Progenitor cell of endocrine pancreas (in vitro differentiated cells): ENCODE results near the gene SLC26A11. TPM values are rescaled to one million over a fixed set of nuclear protein-coding genes. Genes with fewer than 3 reads are reported as not detected.

Experiments
- total RNA-seq: library from RNA; stranded (reverse); gene quantifications from 2 replicates; pipeline ENCODE4 v1.2.1, GENCODE V29; 2021

The SLC26A11 gene
- total RNA-seq, 1 donor from 2014 or later, result 40.1 TPM

Other genes starting within 250 kb of the SLC26A11 start
- 85.1 and 87.9 TPM in 2 replicates for gene TBC1D16, start 184.6 kb upstream of the SLC26A11 start, total RNA-seq
- gene CCDC40, start 183.8 kb upstream of the SLC26A11 start, total RNA-seq, result 26.9 and 28.0 TPM in 2 replicates
- gene GAA, start 118.8 kb upstream of the SLC26A11 start, total RNA-seq, result 37.9 and 41.1 TPM in 2 replicates
- gene EIF4A3, start 73.3 kb upstream of the SLC26A11 start, total RNA-seq, result 83.6 and 86.8 TPM in 2 replicates
- gene CARD14, start 50.4 kb upstream of the SLC26A11 start, total RNA-seq, result 0.36 TPM in 1 of 2 replicates, not detected in the other
- 42.0 and 43.9 TPM in 2 replicates for gene SGSH, start 94 bp upstream of the SLC26A11 start, total RNA-seq
- 57.6 and 61.9 TPM in 2 replicates for gene RNF213, start 40.4 kb downstream of the SLC26A11 start, total RNA-seq
- 36.1 and 41.8 TPM in 2 replicates for gene ENDOV, start 194.7 kb downstream of the SLC26A11 start, total RNA-seq